SIG-M5 treated with dmso at 0.1 percent for 504 hours (cell line): ENCODE measurements around the gene LY9.

Source experiments
- DNase-seq: peaks from one replicate; lab custom pipeline; 2025; ENCODE audit not compliant: unreplicated experiment; lab: John Stamatoyannopoulos, UW

Gene LY9

DNA sequence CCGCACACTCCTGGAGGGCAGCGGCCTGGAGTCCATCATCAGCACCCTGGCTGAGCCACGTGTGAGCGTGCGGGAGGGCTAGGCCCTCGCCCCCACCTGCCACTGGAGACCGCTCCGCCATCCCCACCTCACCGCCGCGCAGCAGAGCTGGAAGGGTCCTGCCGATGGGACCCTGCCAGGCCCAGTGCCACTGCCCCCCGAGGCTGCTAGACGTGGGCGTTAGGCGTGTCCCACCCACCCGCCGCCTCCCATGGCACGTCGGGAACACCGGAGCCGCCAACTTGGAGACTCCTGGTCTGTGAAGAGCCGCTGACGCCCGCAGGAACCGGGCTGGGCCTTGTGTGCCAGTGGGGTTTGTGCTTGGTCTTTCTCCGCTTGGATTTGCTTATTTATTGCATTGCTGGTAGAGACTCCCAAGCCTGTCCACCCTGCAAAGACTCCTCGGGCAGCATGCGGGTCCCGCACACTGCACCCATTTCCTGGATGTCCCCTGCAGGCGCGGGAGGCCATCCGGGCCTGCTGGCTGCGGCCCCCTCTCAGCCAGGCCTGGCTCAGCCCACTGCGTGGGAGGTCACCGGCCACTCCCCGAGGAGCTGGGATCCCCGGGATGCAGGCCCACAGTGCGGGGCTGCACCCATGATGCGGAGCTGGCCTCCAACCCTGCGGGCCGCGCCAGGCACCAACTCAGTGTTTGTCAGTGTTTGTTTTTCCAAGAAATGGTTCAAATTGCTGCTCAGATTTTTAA is 6.0 kb downstream of the LY9 start:
- no peak for DNase-seq

GRCh38 chr1:160806109-160806665 is 10.2 kb downstream of the LY9 start:
- no peak for DNase-seq

DNA sequence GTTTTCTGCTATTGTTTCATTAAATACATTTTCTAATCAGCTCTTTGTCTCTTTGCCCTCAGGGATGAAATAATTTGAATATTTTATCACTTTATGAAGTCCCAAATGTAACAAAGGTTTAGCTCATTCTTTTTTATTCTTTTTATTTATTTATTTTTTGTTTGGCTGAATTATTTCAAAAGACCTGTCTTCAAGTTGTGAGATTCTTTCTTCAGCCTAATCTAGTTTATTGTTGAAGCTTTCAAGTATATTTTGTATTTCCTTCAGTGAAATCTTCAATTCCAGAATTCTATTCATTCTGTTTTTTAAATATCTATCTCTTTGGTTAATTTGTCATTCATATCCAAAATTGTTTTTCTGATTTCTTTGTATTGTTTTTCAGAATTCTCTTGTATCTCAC is 10.8 kb downstream of the LY9 start:
- no peak for DNase-seq

GRCh38 chr1:160807247-160807646 is 11.3 kb downstream of the LY9 start:
- no peak for DNase-seq

DNA sequence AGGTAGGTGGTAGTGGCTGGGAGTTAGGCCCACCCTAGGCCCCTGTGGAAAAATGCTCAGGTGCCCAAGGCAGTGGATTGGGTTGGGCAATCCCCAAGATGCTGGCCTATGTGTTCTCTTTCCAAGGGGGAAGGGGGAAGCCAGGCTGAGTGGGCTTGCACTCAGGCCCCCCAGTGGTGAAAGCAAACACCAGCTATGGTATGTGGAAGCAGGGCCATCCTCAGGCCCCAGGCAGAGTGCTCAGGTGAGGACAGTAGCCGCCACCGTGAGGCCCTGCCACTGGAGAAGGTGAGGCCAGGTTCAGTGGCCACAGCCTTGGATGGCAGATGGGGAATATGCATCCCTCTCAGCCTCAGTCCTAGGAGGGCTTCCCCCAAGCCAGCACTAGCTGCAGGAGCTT is 11.8 kb downstream of the LY9 start:
- no peak for DNase-seq

DNA sequence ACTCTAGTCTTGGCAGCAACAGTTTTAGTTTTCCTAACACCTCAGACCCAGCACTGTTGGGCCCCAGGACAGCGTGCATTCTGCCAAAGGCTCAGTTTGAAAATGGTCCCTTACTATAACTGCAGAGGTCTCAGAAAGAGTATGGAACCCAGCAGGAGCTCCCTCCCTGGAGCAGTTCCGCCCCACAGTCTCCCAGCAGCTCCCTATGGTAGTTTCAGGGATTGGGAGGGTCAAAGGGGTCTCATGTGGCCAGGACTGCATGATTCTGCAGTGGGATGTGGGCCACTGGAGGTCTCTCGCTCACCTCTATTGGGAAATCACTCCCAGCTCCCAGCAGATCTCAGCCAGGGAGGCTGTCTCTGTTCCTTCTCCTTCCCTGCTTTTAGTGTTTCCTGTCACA is 12.3 kb downstream of the LY9 start:
- no peak for DNase-seq

GRCh38 chr1:160810486-160810885 is 14.5 kb downstream of the LY9 start:
- DNase-seq: no peak

- DNase-seq: no peak
These were observed 15.2 kb downstream of the LY9 start for GRCh38 chr1:160811147-160811546.

DNA sequence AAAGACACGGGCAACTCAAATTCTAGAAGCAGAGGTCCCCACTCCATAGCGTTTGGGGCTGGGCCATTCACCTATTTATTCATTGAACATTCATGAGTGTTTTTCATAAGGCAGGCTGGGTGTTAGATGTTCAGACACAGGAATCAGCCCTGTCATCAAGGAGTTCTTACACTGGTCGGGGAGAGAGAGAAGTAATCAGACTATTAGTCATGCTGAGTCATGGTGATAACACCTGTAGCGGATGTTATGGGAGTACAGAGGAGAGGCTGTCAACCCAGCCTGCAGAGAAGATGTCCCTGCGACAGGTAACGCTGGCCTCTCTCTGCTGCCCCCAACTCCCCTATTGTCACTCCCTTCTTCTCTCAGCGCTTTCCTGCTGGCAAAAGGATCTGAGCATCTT is 17.2 kb downstream of the LY9 start:
- DNase-seq: no peak

DNA sequence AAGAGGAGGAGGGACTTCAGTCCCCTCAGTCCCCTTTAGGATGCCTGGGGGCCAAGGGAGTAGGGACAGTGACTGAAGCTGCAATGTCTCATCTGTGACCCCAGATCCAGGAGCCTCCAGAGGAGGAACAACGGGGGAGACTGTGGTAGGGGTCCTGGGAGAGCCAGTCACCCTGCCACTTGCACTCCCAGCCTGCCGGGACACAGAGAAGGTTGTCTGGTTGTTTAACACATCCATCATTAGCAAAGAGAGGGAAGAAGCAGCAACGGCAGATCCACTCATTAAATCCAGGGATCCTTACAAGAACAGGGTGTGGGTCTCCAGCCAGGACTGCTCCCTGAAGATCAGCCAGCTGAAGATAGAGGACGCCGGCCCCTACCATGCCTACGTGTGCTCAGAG is 18.3 kb downstream of the LY9 start:
- no peak for DNase-seq

- no peak for DNase-seq
These were observed 18.9 kb downstream of the LY9 start for GRCh38 chr1:160814856-160815255.

GRCh38 chr1:160818207-160818937 is 22.4 kb downstream of the LY9 start:
- no peak for DNase-seq

DNA sequence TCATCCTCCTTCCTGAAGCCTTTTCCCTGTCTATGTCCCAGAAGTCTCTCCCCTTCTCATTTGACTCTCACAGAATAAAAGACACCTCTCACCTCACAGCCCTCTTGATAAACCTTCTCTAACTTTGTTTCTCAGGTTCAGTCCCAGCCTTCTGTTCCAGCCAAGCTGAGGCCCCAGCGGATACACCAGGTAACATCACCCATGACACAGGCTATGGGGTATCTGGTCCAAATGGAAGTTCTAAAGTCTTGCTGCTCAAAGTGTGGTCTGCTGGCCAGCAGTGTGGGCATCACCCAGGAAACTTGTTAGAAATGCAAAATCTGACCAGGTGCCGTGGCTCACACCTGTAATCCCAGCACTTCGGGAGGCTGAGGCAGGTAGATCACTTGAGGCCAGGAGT is 23.2 kb downstream of the LY9 start:
- DNase-seq: no peak

DNA sequence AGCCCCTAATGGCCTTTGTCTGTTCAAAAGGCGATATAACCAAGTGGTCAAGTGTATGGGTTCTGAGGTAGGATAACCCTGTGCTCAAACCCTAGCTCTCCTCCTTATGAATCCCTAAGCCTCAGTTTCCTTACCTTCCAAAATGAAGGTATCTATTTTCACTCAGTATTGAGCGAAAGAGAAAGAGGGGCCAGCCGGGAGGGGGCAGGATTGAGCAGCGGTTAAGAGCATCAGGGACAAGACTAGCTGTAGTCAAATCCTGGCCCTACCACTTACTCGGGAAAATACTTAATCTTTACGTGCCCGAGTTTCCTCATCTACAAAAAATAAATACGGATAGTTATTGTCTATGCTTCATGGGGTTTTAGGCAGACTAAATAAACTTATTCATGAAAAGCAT is 25.7 kb downstream of the LY9 start:
- DNase-seq: no peak

GRCh38 chr1:160823296-160823695 is 27.3 kb downstream of the LY9 start:
- DNase-seq: no peak

GRCh38 chr1:160826546-160826945 is 30.6 kb downstream of the LY9 start:
- DNase-seq: no peak

DNA sequence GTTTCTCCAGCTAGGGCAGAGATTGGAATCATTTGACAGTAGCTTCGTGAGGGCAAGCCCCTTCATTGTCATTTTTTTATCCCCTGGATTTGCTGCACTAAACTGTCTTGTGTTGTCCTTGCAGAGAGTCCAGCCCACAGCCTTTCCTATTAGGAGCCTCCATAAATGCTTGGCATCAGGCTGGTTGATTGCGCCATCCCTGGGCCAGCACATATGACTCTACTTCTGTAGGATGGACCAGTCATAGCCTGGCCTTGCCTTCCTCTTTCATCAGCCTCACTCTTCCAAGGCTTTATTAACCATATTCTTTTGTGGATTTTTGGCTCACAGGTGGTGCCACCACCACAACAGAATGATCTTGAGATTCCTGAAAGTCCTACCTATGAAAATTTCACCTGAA is 31.4 kb downstream of the LY9 start:
- no peak for DNase-seq

- no peak for DNase-seq
These were observed 33.8 kb downstream of the LY9 start for GRCh38 chr1:160829766-160830165.

DNA sequence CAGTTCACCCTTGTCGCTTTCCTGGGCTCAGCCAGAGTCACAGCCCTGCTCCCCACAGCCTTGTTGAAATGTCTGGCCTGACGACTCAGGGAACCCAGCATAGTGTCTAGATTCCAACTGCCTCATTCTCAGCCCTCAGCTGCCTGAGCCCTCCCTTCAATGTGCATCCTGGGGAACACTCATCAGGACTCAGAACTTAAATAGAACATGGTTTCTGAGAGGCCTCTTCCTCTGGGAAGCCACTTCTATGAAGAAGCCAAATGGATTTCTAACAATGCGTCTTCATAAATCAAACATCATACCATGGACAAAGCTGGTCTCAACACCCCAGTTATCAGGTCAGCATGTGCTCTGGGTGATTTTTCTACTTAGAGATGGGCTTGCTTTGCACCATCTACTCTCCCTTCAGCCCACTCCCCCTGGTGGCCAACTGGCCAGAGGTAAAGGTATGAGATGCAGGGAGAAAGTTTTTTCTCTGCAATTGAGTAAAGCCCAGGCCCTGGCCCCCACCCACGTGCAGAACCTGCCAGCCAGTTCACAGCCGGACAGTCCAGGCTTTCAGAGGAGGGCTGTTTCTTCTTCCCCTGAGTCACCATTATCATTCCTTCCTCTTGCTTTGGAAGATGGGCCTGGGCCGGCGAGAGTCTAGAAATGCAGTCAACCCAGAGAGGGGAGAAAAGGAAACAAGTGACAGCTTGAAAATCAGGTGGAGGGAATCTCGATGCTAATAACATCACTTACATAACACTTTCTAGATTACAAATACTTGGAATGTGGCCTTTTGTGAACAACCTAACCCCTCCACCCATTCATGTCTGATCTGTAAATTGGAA is 34.6 kb downstream of the LY9 start:
- peak; percentile 56 for DNase-seq

- DNase-seq: peak; percentile 41
These were observed 39.1 kb downstream of the LY9 start for GRCh38 chr1:160834945-160835565.

- DNase-seq: no peak
These were observed 39.8 kb downstream of the LY9 start for GRCh38 chr1:160835751-160836150.
